Stimulated activated naive CD8-positive, alpha-beta T cell treated with anti-CD3 and anti-CD28 coated beads, Interleukin-15, Interleukin-2, amounts not matched to agents 100 ng/mL and 50 ng/mL, for 24 hours (primary cell): ENCODE results near the gene CLEC16A.

Source experiments
- H3K27ac Mint-ChIP-seq: one replicate; pipeline ENCODE4 v1.8.0; 2021; ENCODE audit warnings: mild to moderate bottlenecking, mixed read lengths
- H3K27me3 Mint-ChIP-seq: one replicate; pipeline ENCODE4 v1.8.0; 2021; ENCODE audit warnings: mixed read lengths
- H3K36me3 Mint-ChIP-seq: one replicate; pipeline ENCODE4 v1.8.0; 2021; ENCODE audit warnings: low read depth, mixed read lengths
- H3K4me1 Mint-ChIP-seq: one replicate; pipeline ENCODE4 v1.8.0; 2021; ENCODE audit warnings: low read depth, mixed read lengths
- H3K4me3 Mint-ChIP-seq: one replicate; pipeline ENCODE4 v1.8.0; 2021; ENCODE audit warnings: mild to moderate bottlenecking, mixed read lengths
- H3K9me3 Mint-ChIP-seq: one replicate; pipeline ENCODE4 v1.8.0; 2021; ENCODE audit warnings: mixed read lengths

The CLEC16A gene

DNA sequence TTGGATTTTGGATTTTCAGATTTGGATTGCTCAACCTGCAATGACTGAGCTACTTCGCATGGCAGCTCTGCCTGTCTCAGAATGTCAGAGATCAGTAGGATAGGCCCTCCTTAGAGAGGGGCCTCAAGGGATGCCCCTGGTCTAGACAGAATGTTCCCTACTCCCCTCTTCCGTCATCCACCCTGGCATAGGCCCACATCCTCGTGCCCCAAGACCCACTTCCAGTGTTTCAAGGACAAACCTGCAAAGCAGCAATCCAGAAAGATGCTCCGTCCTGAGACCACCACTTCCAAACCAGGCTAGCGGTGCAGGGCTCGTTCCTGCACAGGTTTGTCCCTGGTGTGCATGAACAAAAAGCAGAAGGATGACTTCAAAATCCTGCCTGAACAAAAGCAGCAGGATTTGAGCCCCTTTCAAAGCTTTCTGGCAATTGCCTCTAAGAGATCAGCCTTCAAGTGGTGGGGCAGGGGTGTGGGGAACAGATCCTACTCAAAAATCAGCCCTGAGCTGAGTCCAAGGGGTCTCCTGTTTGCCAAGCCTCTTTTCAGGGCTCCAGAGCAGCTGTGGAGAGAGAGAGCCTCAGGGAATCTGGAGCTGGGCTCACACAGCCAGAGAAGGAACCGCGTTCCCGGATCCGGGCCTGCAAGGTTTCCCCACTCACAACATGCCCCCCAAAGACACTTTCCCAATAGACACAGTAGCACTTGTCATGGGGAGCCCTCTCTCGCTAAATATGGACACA lies 190.5 kb downstream of the CLEC16A start:
- Mint-ChIP-seq H3K27ac (no peak overlapping the region), H3K4me3 (no peak overlapping the region), H3K9me3 (no peaks in the 10 kb centered on the region), H3K4me1 (peaks cover 70% of the 10 kb centered on the region), H3K27me3 (no peaks in the 10 kb centered on the region), H3K36me3 (peaks cover 46% of the 10 kb centered on the region)

DNA sequence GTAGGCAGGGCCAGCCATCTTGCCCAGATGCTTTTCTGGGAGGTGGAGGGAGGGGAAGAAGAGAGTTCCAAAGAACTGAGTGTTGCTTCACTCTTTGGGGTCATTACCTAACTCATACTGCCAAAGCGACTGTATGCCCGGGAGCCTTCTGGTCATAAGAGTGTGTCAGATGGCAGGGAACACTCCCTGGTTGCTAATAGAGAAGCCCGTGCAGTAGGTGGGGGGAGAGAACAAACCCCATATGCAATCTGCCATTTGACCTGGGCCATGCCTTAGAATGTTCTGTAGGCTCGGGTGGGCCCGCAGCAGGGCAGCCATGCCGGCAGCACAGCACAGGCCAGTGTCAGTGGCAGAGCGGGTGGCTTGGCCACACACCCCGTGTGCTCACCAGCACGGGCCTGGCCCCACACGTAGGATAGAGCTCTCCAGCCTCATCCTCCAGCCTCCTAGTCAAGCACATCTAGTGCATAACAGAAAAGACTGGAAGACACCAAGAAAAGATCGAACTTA lies 191.2 kb downstream of the CLEC16A start:
- Mint-ChIP-seq H3K36me3 (peaks cover 46% of the 10 kb centered on the region), H3K9me3 (no peaks in the 10 kb centered on the region), H3K4me3 (no peak overlapping the region), H3K4me1 (peaks cover 70% of the 10 kb centered on the region), H3K27ac (no peak overlapping the region), H3K27me3 (no peaks in the 10 kb centered on the region)

GRCh38 chr16:11136600-11136999 lies 192.2 kb downstream of the CLEC16A start:
- Mint-ChIP-seq H3K27ac (no peak overlapping the region), H3K4me1 (peaks cover 68% of the 10 kb centered on the region), H3K36me3 (peaks cover 40% of the 10 kb centered on the region), H3K4me3 (no peak overlapping the region), H3K9me3 (no peaks in the 10 kb centered on the region), H3K27me3 (no peaks in the 10 kb centered on the region)

GRCh38 chr16:11138022-11138768 lies 193.8 kb downstream of the CLEC16A start:
- H3K4me1 Mint-ChIP-seq: peaks cover 58% of the 10 kb centered on the region
- peaks cover 28% of the 10 kb centered on the region for H3K36me3 Mint-ChIP-seq
- peak overlapping the region; percentile 53 for H3K27ac Mint-ChIP-seq
- H3K9me3 Mint-ChIP-seq: no peaks in the 10 kb centered on the region
- H3K27me3 Mint-ChIP-seq: no peaks in the 10 kb centered on the region
- no peak overlapping the region for H3K4me3 Mint-ChIP-seq

GRCh38 chr16:11138769-11139325 lies 194.5 kb downstream of the CLEC16A start:
- Mint-ChIP-seq H3K4me3 (no peak overlapping the region), H3K9me3 (no peaks in the 10 kb centered on the region), H3K4me1 (peaks cover 52% of the 10 kb centered on the region), H3K27me3 (no peaks in the 10 kb centered on the region), H3K36me3 (peaks cover 28% of the 10 kb centered on the region), H3K27ac (peak overlapping the region; percentile 87)

GRCh38 chr16:11139326-11140097 lies 195.1 kb downstream of the CLEC16A start:
- H3K27ac Mint-ChIP-seq: peak overlapping the region; percentile 87
- no peaks in the 10 kb centered on the region for H3K27me3 Mint-ChIP-seq
- H3K4me1 Mint-ChIP-seq: peaks cover 52% of the 10 kb centered on the region
- H3K36me3 Mint-ChIP-seq: peaks cover 27% of the 10 kb centered on the region
- H3K9me3 Mint-ChIP-seq: no peaks in the 10 kb centered on the region
- peak overlapping the region; percentile 64 for H3K4me3 Mint-ChIP-seq

- H3K27me3 Mint-ChIP-seq: no peaks in the 10 kb centered on the region
- H3K9me3 Mint-ChIP-seq: no peaks in the 10 kb centered on the region
- H3K27ac Mint-ChIP-seq: peak overlapping the region; percentile 87
- peaks cover 52% of the 10 kb centered on the region for H3K4me1 Mint-ChIP-seq
- H3K4me3 Mint-ChIP-seq: peak overlapping the region; percentile 64
- H3K36me3 Mint-ChIP-seq: peaks cover 21% of the 10 kb centered on the region
These were observed 195.7 kb downstream of the CLEC16A start for GRCh38 chr16:11140098-11140375.

- Mint-ChIP-seq H3K27ac (peak overlapping the region; percentile 87), H3K4me3 (no peak overlapping the region), H3K36me3 (peaks cover 17% of the 10 kb centered on the region), H3K4me1 (peaks cover 52% of the 10 kb centered on the region), H3K9me3 (no peaks in the 10 kb centered on the region), H3K27me3 (no peaks in the 10 kb centered on the region)
These were observed 196.1 kb downstream of the CLEC16A start for GRCh38 chr16:11140466-11140865.

DNA sequence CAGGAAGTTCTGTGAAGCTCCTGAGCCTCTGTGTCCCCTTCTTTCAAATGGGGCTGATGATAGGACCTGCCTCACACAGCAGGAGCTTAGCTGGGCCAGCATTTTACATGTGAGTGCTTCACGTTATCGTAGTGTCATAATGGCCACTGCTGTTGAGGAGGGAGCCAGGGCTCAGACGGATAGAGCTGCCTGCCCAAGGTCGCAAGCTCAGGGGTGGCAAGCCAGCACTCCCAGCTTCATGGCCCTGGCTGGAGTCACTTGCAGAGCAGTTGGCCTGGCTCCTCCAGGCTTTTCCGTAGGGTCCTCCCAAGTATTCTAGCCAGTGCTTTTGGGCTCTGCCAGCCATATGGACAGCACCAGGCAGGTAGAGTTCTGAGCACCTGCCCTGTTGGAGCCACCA lies 196.5 kb downstream of the CLEC16A start:
- H3K27me3 Mint-ChIP-seq: no peaks in the 10 kb centered on the region
- H3K9me3 Mint-ChIP-seq: no peaks in the 10 kb centered on the region
- H3K4me3 Mint-ChIP-seq: no peak overlapping the region
- H3K27ac Mint-ChIP-seq: no peak overlapping the region
- peaks cover 48% of the 10 kb centered on the region for H3K4me1 Mint-ChIP-seq
- H3K36me3 Mint-ChIP-seq: peaks cover 13% of the 10 kb centered on the region

DNA sequence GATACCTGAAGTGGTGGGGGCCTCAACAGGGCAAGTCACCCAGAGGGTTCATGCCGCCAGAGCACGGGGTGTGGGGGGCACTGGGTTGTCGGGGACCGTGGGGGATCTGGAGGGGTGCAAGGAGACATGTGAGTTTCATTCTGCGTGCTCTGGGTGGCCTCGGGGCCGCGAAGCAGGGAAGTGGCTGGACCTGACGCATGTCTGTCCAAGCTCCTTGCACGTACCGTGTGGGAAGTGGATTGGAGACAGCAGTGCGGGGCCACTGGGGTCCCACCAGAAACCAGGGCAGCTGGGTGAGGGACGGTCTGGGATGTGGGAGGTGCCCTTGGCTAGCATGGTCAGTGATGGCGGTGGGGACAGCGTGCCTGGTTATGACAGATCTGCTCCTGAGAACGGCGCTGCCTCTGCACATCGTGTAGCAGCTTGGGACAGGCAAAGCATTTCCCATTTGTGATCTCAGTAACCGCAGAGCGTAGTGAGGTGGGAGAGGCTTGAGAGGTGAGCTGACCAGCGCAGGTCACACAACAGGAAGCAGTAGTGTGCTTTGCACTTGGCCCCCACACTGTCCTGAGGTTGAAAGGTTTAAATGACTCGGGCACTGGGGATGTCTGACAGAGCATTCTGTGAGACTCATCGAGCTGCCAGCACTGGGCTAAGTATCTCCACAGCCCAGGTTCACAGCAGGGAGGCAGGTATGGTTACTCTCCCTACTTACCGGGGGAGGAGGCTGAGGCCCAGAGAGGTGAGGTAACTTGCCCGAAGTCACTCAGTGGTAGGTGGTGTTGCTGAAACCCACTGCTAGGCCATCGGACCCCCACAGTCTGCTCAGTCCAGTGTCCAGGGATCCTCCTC lies 197.3 kb downstream of the CLEC16A start:
- Mint-ChIP-seq H3K4me3 (no peak overlapping the region), H3K27ac (no peak overlapping the region), H3K27me3 (no peaks in the 10 kb centered on the region), H3K9me3 (no peaks in the 10 kb centered on the region), H3K36me3 (peaks cover 11% of the 10 kb centered on the region), H3K4me1 (peaks cover 44% of the 10 kb centered on the region)

- H3K27ac Mint-ChIP-seq: no peak overlapping the region
- peaks cover 11% of the 10 kb centered on the region for H3K36me3 Mint-ChIP-seq
- no peaks in the 10 kb centered on the region for H3K27me3 Mint-ChIP-seq
- H3K4me3 Mint-ChIP-seq: no peak overlapping the region
- peaks cover 44% of the 10 kb centered on the region for H3K4me1 Mint-ChIP-seq
- no peaks in the 10 kb centered on the region for H3K9me3 Mint-ChIP-seq
These were observed 197.9 kb downstream of the CLEC16A start for GRCh38 chr16:11142261-11142630.

- no peaks in the 10 kb centered on the region for H3K27me3 Mint-ChIP-seq
- no peak overlapping the region for H3K27ac Mint-ChIP-seq
- H3K4me1 Mint-ChIP-seq: peaks cover 39% of the 10 kb centered on the region
- no peaks in the 10 kb centered on the region for H3K9me3 Mint-ChIP-seq
- peaks cover 14% of the 10 kb centered on the region for H3K36me3 Mint-ChIP-seq
- no peak overlapping the region for H3K4me3 Mint-ChIP-seq
These were observed 198.6 kb downstream of the CLEC16A start for GRCh38 chr16:11142951-11143350.

- Mint-ChIP-seq H3K4me3 (no peak overlapping the region), H3K4me1 (peaks cover 33% of the 10 kb centered on the region), H3K27ac (no peak overlapping the region), H3K9me3 (no peaks in the 10 kb centered on the region), H3K36me3 (peaks cover 15% of the 10 kb centered on the region), H3K27me3 (no peaks in the 10 kb centered on the region)
These were observed 199.1 kb downstream of the CLEC16A start for GRCh38 chr16:11143372-11144035.

DNA sequence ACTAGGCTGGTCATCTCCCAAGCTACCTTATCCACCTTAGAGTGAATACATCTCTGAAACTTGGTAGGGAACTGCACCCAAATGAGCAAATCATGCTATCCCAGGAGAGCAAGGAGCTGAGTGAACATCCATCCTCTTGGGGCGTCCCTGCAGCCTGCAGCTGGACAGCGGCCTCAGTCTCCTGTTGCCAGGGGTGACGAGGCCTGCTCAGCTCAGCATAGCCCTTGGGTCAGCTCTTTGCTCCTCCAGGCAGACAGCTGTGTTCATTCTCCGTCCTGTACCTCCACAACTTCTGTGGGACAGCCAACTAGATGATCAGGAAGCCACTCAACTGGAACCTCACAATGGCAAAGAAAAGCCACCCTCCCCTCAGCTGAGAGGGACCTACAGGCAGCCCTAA lies 199.8 kb downstream of the CLEC16A start:
- no peak overlapping the region for H3K4me3 Mint-ChIP-seq
- H3K36me3 Mint-ChIP-seq: peaks cover 21% of the 10 kb centered on the region
- H3K27me3 Mint-ChIP-seq: no peaks in the 10 kb centered on the region
- no peaks in the 10 kb centered on the region for H3K9me3 Mint-ChIP-seq
- H3K27ac Mint-ChIP-seq: no peak overlapping the region
- H3K4me1 Mint-ChIP-seq: peaks cover 27% of the 10 kb centered on the region
